HG03045 (cell line): Measurements from ENCODE around the gene WNT7B.

Source experiments
- ATAC-seq: cut with Tn5 transposase; IDR thresholded peaks from one replicate; pipeline ENCODE4 v1.9.1; 2021; ENCODE audit warnings: mild to moderate bottlenecking, moderate library complexity; ENCODE audit not compliant: unreplicated experiment

Gene WNT7B

DNA sequence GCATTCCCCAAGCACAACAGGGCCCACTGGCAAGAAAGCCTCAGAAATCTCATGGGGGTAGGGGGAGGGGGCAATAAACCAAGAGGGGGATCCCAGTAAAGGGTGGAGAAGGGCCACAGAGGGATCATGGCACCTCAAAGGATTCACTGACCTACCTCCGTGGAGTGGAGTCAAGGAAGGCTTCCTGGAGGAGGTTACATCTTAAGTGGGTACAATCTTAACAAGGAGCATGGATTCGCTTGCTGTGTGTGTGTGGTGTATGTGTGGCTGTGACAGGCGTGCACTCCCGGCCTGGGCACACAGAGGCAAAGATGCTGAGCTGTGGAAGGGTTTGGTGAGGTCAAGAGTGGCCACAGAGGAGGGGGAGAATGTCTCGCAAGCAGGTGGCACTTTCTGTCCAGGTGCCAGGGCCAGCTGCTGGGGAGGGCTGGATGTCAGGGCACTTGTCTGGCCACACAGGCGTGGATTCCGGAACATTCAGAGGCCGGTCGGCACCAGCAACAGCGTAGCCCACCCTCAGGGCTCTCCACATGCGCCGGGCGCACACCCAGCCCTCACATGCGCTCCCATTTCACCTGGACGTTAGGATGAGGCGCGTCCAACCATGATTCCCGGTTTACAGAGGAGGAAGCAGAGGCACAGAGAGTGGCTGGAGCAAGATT, 43.3 kb downstream of the WNT7B start:
- ATAC-seq, result no peak

DNA sequence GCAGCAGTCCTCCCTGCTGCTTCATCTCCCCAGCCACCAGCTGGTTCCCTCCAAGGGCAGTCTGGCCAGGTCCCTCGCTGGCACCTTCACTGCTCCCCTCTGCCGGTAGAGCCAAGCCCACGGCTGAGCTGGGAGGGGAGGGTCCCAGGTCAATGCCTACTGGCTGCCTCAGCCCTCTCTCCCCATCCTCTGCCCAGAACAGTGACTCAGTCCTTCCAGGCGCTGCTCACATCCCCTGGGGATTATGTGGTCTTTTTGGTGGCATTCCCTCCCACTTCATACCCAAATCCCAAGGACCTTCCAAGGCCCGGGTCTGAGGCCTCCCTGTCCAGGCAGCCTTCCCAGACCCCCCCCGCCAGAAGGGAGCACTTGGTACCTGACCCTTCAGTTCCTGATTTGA, 44.9 kb downstream of the WNT7B start:
- no peak for ATAC-seq

DNA sequence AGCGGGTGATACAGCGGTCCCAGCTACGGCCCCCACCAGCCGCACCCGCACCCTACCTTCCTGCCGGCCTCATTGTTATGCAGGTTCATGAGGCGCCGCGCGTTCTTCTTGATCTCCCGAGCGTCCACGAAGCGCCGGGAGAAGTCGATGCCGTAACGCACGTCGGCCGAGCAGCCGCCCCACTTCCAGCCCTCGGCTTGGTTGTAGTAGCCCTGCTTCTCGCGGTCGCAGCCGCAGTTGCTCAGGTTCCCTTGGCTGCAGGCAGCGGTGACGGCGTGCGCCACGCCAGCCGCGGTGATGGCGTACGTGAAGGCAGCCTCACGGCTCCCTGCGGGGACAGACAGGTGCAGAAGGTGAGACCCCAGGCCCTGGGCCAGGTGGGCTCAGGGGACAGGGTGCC, 45.9 kb downstream of the WNT7B start:
- ATAC-seq, result no peak

DNA sequence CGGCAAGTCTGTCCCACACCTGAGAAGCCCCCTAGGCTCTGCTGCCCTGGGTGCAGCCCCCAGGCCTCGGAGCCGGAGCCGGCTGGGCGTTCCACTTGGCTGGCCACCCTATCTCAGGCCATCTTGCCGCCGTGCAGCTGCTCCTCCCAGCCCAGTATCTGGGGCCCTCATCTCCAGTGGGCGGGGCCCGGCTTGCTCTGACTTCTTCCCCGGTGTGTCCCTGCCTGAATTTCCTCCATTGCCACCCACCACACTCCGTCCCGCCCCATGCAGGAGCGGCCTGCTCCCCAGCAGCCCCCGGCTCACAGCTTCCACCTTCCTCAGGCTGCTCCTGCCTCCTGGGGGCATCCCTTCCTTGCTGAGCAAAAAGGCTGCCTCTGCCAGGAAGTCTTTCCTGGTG, 46.6 kb downstream of the WNT7B start:
- ATAC-seq, result no peak

DNA sequence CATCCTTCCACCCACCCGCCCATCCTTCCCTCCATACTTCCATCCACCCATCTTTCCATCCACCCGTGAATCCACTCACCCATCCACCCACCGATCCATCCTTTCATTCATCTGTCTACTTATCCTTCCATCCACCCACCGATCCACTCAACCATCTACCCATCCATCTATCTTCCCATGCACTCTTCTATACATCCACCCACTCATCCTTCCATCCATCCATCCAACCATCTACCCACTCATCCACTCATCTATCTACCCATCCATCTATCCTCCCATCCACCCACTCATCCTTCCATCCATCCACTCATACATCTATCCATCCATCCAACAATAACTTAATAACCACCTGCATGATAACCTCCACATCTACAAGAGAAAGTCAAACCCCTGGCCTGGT, 47.3 kb downstream of the WNT7B start:
- ATAC-seq, result no peak

DNA sequence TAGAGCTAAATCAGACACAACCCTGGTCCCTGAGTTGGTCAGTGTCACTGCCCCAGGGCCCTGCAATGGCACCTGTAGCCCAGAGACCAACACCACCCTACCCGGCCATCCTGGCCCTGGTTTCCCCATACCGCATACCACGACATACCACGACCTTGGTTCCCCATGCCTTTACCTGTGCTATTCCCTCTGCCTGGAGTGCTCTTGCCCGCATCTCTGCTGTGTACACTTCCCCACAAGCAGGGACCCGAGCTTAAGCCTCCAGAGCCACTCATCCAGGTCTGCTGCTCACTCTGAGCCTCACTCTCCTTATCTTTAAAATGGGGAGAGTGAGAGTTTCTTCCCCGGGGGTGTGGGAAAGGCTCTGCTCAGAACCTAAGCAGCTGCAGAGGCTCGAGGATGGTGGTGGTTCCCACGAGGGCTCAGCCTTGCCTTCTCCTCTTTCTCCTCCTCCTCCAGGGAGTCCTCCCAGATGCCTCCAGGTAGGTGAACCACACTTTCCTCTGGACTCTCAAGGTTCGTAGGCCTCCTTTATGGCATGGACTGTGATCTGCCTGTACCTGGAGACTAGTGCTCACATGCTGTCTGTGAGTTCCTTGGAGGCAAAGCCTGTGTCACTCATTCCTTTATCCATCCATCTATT, 48.1 kb downstream of the WNT7B start:
- ATAC-seq, result no peak

DNA sequence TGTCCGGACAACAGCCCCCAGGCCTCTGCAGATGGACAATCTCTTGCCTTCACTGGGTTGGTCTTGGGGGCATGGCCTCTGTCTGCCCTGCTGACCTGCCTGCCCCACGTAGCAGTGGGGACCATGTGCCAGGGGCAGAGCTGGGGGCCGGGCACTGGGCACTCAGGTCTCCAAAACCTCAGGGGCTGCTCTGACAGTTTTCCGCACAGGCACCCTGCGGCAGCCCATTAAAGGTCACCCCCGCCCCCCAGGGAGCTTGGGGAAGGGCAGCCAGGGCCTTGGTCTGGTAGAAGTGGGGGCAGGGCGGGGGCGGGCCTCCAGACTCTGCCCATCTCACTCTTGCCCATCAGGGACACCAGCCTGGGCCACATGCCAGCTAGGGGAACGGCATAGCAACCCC, 49.9 kb downstream of the WNT7B start:
- ATAC-seq, result no peak

DNA sequence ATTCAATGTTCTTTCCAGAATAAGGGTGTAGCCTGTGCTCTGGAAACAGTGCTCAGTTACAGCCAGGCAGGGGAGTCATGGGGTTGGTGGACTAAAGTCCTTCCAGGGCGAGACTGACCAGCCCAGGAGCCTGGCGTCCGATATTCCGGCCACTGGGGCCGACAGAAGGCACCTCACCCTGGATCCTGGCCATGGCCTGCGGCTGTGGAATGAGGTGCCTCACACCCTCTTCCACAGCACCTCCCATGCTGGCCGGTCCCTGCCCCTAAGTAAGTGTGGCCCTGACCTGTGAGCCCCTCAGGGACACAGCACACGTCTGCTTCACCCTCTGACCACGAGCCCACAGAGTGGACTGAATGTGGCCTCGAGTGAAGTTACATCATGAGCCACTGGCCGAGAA, 50.5 kb downstream of the WNT7B start:
- no peak for ATAC-seq

DNA sequence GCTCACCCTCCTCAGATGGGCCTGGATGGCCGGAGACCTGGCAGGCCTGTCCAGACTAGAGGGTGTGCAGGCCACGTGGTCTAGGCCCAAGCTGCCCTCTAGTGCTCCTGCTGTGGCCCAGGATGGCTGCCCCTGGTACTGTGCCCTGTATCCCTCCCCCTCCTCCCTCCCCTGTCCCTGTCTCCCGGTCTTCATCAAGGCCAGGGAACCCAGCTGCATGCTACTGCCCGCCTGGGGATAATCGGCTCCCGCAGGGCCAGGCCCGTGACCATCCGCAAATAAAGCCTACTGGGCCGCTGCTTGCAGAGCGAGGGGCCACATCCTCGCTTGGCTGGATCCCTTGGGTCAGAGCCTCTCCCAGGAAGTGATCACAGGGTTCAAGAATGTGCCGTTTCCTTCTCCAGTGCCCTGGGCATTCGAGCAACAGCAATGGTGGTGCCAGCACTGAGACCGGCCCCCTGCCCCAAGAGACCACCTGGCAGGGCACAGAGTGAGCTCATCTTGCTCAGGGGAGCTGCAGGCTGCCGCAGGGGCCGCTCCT, 51.1 kb downstream of the WNT7B start:
- no peak for ATAC-seq

DNA sequence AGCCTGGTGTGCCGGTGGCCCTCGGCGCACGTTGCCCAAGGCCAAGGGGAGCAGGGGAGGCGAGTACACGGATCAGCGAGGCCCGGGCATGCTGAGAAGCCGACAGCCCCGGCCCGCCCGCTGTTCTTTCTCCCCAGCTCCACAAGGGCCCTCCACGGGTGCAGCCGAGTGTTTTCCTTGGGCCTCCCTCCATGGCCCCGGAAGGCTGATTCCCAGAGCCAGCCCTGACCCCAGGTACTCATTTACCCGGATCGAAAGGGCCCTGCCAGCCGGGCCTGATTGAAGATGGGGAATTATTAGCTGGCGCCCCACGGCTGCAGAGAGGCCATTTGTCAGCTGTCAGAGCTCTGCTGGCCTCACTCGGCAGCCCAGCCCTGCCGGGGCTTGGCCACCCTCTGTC, 53.1 kb downstream of the WNT7B start:
- no peak for ATAC-seq

DNA sequence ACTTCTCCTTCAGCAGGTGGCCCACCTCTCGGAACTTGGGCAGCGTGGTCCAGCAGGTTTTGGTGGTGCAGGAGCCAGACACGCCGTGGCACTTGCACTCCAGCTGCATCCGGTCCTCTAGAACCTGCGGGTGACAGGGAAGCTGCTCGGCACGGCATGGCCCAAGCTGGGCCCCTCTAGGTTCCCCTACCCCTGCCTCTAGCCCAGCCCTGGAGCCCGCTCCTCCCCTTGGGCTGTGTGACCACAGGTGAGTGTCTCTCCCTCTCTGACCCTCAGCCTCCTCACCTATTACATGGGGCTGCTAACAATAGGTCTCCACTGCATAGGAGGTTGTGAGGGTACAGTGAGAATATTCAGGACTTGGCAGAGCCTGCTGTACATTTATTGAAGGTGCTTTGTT, 53.8 kb downstream of the WNT7B start:
- ATAC-seq, result no peak

DNA sequence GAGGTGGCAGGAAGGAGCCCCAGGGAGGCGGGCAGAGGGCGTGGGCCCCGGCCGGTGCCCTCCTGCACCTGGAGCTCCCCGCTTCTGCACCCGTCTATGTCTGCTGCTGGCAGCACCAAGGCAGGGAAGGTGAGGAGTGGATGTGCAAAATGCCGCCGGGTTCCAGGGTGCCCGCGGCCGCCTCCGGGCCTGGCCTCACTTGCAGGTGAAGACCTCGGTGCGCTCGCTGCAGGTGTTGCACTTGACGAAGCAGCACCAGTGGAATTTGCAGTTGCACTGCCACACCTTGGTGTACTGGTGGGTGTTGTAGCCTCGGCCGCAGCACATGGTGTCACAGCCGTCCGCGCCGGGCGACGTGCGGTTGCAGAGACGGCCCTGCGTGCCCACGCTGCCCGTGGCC, 54.3 kb downstream of the WNT7B start:
- no peak for ATAC-seq

DNA sequence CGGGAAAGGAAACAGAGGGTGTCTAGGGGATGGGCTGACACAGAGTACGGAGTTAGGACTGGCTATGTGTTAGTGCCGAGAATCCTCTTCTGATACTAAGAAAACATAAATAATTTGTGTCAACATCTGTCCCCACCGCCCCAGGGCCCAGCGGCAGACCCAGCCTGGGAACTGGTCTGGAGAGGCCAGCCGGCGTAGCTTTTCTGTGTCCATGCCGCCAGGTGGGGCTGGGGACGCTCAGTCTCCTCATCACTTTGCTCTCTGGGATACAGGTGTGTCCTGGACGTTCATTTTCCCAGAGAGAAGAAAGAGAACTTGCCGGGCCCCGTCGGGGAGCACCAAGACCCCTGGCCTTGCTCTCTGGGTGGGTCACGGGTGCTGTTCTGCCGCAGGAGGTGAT, 54.7 kb downstream of the WNT7B start:
- no peak for ATAC-seq

DNA sequence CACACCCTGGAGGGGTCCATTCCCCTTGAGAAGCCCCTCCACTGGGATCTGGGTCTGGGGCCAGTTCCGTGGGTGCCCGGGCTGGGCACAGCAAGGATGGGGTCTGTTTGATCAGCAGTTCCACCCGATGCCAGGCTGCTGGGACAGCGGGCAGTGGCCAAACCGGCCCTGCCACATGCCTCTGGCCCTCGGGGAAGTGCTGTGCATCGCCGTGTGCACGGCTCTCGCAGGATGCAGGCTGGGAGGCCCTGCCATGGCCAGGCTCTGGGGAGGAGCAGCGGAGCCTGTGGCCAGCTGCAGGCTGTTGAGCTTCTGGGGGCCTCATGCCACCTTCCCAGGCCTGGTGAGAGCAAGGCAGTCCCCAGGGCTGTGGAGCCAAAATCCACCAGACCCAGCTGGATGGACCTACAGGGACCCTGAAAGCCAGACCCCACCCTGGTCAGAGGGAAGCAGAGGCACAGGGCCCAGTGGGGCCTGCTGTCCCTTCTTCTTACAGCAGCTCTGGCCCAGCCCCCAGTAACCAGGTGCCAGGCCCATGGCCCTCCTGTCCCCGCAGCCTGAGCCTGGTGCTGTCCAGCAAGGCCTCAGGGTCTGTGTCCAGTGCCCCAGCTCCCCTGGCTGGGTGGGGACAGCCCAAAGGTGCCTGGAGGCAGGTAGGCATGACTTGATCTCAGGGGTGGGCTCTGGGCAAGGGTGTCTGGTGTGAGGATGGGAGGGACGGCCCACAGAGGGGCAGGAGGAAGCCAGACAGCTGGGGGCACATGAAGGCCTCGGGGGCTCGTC, 57.3 kb downstream of the WNT7B start:
- no peak for ATAC-seq

DNA sequence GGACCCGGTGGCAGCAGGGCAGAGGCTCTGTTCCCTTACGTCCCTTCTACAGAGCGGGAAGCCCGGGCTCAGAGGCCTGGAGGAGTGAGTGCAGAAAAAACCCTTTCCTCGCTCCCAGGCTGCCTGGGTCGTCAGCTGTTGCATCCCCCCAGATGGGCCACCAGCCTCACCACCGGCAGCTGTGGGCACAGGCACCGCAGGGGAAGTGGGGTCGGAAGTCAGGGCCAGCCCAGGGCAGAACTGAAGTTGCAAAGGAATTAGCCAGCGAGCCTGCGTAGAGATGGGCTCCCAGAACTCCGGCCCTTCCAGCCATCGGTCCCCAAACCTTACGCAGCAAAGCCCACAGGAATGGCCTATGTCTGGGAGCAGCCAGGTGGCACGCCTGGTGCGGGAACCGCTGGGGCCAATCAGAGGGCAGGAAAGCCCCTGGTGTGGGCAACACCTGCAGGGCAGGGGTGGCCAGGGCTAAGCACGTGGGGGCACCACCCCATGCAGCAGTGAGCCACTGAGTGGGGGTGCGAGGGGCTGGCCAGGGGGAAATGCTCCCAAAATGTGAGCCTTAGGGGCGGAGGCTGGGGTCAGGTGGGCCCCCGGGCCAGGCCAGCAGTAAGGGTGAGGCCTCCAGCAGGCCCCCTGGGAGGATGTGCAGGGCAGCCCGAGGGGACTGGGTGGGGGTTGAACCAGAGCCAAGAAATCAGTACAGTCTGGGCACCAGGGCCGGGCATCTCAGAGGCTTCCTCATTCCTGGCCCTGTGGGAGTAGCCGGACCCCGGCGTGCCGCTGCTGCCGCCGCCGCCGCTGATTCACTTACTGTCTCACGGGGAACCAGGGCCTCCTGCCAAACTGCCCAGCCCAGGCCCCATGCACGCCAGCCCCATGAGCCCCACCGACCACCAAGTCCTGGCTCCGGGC, 58.2 kb downstream of the WNT7B start:
- no peak for ATAC-seq

DNA sequence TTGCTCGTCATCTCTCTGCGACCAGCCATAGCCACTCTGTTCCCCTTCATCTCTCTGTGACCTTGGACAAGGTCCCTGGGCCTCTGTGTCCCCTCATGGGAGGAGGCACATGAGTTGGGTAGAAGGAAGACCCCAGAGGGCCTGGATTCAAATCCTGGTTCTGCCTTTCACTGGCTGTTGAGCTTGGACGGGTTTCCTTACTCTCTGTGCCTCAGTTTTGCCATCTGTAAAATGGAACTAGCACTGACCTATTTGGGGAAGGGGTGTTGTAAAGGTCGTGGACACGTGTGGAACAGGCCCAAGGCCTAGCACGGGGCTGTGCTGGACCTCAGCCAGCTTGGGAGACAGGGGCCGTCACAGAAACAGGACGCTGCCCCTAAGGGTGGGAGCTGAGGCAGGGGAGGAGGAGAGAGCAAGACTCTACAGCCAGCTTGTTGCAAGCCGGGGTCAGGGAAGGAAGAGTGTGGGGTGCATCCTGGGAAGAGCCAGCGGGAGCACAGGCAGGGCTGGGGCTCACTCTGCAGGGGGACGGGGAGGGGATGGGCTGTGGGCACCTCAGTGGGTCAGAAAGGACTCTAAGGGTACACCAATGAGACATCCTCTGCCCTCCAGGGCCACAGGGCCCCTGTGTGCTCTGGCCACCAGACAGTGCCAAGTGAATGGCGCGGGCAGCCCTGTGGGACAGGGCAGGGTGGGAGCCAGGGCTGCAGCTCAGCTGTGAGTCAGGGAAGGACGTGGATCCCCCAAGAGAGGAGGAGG, 59.1 kb downstream of the WNT7B start:
- ATAC-seq, result no peak

DNA sequence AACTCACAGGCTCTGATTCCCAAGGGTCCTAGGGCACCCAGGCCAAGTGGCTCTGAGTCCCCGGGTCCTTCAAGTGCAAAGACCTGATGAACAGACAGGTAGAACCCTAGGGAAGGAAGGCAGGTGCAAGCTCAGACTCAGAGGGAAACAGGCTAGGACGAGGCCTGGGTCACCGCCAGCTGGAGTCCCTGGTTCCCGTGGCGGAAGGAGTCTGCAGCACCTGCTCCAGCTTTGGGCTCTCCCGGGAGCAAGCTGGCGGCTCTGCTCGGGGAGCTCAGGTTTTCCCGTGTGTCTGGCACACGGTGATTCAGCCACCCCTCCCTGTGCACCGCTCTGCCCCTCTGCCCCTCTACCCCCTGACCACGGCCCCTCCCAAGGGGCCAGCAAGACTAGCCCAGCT, 59.8 kb downstream of the WNT7B start:
- ATAC-seq, result no peak

DNA sequence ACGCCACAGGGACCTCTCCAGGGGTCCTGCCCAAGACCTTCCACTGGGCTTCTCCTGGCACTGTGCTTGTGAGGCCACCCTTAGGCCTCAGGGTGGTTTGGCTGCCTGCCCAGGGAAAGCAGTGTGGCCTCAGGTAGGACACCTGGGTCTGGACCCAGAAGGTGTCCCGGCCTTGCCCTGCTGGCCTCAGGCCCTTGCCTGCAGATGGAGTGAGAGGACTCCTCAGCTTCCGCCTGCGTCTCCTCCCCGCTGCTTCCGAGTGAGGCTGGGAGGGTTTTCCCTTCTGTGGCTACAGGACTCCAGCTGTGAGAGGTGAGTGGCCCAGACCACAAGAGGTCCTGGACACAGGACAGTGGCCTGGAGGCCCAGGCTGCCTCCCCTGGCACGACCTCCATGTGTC, 60.4 kb downstream of the WNT7B start:
- no peak for ATAC-seq

DNA sequence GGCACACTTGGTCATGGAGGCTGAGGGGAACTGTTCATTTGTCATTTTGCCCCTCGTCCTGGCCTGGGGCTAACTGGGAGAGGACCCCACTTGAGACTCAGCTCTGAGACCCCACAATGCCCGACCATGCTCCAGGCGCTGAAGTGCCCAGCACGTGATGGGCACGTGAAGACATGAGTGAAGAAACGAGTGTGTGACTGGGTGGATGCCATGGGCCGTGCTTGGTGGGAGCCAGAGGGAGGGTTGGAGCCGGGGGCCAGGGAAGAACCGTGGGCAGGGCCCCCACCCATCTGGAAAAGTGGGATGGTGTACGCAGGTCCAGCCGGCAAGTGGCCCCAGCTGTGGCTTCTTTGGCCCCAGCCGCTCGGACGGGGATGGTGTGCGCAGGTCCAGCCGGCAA, 61.1 kb downstream of the WNT7B start:
- no peak for ATAC-seq

DNA sequence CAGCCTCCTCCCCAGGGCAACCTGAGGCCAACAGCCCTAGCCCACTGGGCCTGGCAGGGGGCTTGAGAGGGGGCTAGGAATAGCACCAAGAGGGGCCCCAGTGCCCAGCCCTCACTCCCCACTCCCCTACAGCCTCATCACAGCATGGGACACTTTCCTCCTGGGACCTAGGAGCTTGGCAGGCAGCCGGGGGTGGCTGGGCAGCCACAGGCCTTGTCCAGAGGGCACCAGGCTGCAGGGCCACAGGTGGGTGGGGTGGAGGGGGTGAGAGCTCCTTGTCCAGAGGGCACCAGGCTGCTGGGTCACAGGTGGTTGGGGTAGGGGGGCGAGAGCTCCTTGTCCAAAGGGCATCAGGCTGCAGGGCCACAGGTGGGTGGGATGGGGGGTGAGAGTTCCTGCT, 61.8 kb downstream of the WNT7B start:
- no peak for ATAC-seq
